Ectodermal cell (in vitro differentiated cells): ENCODE measurements around the gene DDB1. TPM values are rescaled to one million over a fixed set of nuclear protein-coding genes. Genes with fewer than 3 reads are reported as not detected.

Experiments
- H3K27ac ChIP-seq: 2 replicates; pipeline ENCODE4 v1.7.0; 2013; ENCODE audit warnings: mild to moderate bottlenecking, low read depth, low read length; ENCODE audit not compliant: insufficient read depth, poor library complexity, severe bottlenecking
- H3K27me3 ChIP-seq: 2 replicates; pipeline ENCODE4 v1.7.0; 2013; ENCODE audit warnings: mild to moderate bottlenecking, low read length; ENCODE audit not compliant: insufficient read depth, control insufficient read depth, poor library complexity, severe bottlenecking
- H3K36me3 ChIP-seq: one replicate; pipeline ENCODE4 v1.7.0; 2013; ENCODE audit warnings: low read length; ENCODE audit not compliant: control insufficient read depth, insufficient read depth
- H3K4me1 ChIP-seq: one replicate; pipeline ENCODE4 v1.7.0; 2013; ENCODE audit warnings: low read length; ENCODE audit not compliant: control insufficient read depth, insufficient read depth
- H3K4me3 ChIP-seq: 2 replicates; pipeline ENCODE4 v1.7.0; 2013; ENCODE audit warnings: low read depth, low read length, control low read depth; ENCODE audit not compliant: insufficient read depth
- H3K9me3 ChIP-seq: 2 replicates; pipeline ENCODE4 v1.7.0; 2013; ENCODE audit warnings: mild to moderate bottlenecking, low read length, moderate library complexity; ENCODE audit not compliant: control insufficient read depth
- WGBS, 2 experiments: methylation state at CpG; one replicate each; pipeline ENCODE4 v1.1.7; 2013; ENCODE audit warnings: missing lambda C conversion rate in 2 of 2; 5-methylcytosine and 5-hydroxymethylcytosine counted together
- polyA plus RNA-seq, 4 experiments: library from polyadenylated mRNA; stranded (reverse); fragments of 50-300 nt; gene quantifications; one replicate each; pipeline ENCODE4 v1.2.3, GENCODE V29; 2013

The DDB1 gene
- polyA plus RNA-seq (2013, experiment 1 of 4) = 249 TPM
- polyA plus RNA-seq (2013, experiment 2 of 4) = 258 TPM
- polyA plus RNA-seq (2013, experiment 3 of 4) = 168 TPM
- 178 TPM for polyA plus RNA-seq (2013, experiment 4 of 4)

GRCh38 chr11:61332797-61333549 is at the start of gene DDB1, which contains the start of gene TKFC:
DDB1 (minus strand) TSS chr11:61333105; CDS start chr11:61332968, 137 bp downstream.
TKFC (plus strand) TSS chr11:61333228; CDS start chr11:61334729, 1,501 bp downstream.
- Histone ChIP-seq H3K36me3 (peaks cover 15% of the 10 kb centered on the region), H3K27me3 (no peaks in the 10 kb centered on the region), H3K4me3 (peak within 1 kb of the TSS; percentile 83), H3K27ac (peak within 1 kb of the TSS; percentile 89), H3K9me3 (no peaks in the 10 kb centered on the region), H3K4me1 (peaks cover 14% of the 10 kb centered on the region)
- WGBS, 2 experiments = 0% methylated on average over 81 of the region's 81 CpGs

DNA sequence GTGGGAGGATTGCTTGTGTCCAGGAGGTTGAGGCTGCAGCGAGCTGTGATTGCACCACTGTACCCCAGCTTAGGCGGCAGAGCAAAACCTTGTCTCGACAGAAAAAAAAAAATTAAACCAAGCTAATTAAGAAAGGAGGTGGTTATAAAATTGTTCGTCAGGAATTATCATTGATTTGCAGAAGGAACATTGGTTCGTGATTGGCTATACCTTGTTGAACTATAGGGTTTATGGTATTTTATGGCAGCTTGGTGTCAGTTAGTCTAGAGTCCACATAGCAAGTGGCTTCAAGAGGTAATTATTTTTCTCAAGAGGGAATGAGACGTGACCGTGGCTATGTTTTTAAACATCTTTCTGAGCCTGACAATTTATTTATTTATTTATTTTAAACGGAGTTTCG is 48.0 kb upstream of the DDB1 start:
- 91 to 96% methylated on average over 8 to 9 of the region's 9 CpGs for WGBS, 2 experiments
- no peak overlapping the region for H3K4me3 ChIP-seq
- H3K4me1 ChIP-seq = no peaks in the 10 kb centered on the region
- no peak overlapping the region for H3K27ac ChIP-seq
- no peaks in the 10 kb centered on the region for H3K27me3 ChIP-seq
- no peaks in the 10 kb centered on the region for H3K36me3 ChIP-seq
- no peaks in the 10 kb centered on the region for H3K9me3 ChIP-seq

DNA sequence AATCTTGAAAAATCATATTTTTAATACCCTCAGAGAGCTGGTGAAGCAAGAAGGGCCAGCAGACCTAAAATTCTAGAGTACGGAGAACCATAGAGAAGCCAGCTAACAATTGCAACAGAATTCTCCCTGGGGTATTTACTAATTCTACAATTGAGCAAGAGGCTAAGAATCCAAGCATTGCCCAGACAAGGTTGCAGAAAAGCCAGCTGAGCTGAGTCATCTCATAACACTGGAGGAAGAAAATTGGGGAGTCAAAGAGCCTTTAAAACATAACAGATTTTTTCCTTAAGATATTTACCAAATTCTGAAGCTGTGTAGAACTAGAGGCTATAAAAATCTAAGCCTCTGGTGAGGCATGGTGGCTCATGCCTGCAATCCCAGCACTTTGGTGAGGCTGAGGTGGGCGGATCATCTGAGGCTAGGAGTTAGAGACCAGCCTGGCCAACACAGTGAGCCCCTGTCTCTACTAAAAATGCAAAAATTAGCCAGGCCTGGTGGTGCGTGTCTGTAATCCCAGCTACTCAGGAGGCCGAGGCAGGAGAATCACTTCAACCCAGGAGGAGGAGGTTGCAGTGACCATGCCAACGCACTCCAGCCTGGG is 45.9 kb upstream of the DDB1 start:
- H3K27ac ChIP-seq = no peak overlapping the region

GRCh38 chr11:61377461-61378160 is 44.7 kb upstream of the DDB1 start:
- Histone ChIP-seq H3K4me1 (no peaks in the 10 kb centered on the region), H3K27ac (no peak overlapping the region), H3K27me3 (no peaks in the 10 kb centered on the region), H3K4me3 (no peak overlapping the region), H3K9me3 (no peaks in the 10 kb centered on the region), H3K36me3 (peaks cover 17% of the 10 kb centered on the region)
- WGBS, 2 experiments = 90 to 95% methylated on average over 4 to 5 of the region's 6 CpGs

More for the DNA sequence above, 45.9 kb upstream of the DDB1 start:
- Histone ChIP-seq H3K36me3 (peaks cover 10% of the 10 kb centered on the region), H3K4me1 (no peaks in the 10 kb centered on the region), H3K27me3 (no peaks in the 10 kb centered on the region), H3K4me3 (no peak overlapping the region), H3K9me3 (no peaks in the 10 kb centered on the region)
- 94 to 96% methylated on average over 5 of the region's 5 CpGs for WGBS, 2 experiments

DNA sequence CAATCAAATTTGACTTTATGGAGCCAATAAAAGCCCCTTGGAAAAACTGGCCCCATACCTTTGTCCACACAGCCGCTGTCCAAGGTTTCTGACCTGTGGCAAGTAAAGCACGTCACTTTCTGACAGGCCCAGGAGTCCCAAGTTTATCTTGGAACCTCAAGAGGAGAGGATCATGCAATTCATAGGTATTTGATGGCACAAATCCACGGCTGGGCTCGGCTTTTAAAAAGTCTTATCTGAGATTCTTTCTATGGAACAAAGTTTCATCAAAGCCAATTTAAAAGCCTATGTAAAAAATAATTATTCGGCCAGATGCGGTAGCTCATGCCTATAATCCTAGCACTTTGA is 42.8 kb upstream of the DDB1 start:
- peaks cover 22% of the 10 kb centered on the region for H3K36me3 ChIP-seq
- H3K4me3 ChIP-seq = no peak overlapping the region
- H3K27ac ChIP-seq = no peak overlapping the region
- peaks cover 2% of the 10 kb centered on the region for H3K9me3 ChIP-seq
- no peaks in the 10 kb centered on the region for H3K27me3 ChIP-seq
- 94 to 98% methylated on average over 6 of the region's 6 CpGs for WGBS, 2 experiments
- H3K4me1 ChIP-seq = no peaks in the 10 kb centered on the region

DNA sequence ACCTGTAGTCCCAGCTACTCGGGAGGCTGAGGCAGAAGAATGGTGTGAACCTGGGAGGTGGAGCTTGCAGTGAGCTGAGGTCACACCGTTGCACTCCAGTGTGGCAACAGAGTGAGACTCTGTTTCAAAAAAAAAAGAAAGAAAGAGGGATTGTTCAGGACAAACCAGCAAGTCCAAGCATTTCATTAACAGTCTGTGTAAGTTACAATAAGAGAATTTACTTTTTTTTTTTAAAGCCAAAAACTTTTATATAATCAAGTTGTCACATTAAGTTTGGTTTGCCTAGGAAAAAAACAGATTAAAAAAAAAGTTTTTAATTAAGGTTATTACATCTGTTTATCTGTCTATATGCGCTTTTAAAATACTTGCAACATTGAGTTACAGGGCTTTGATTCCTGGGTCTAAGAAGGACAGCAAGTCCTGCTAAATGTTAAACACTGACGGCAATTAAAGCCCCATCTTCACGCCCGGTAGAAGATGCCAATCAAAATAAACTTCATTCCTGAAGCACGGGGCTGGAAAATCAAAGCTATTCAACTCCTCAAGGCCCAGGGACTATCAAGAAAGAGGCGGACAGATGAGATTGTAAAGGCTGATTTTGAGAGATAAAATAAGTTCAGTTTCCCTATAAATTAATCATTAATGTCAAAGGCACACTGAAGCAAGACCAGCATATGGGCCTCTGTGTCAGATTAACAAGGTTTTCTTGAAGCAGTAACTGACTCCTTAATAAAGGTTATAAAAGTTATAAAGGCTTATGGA is 39.9 kb upstream of the DDB1 start:
- no peak overlapping the region for H3K27ac ChIP-seq
- peaks cover 2% of the 10 kb centered on the region for H3K9me3 ChIP-seq
- H3K27me3 ChIP-seq = no peaks in the 10 kb centered on the region
- peaks cover 43% of the 10 kb centered on the region for H3K36me3 ChIP-seq
- 96 to 98% methylated on average over 7 to 8 of the region's 8 CpGs for WGBS, 2 experiments
- no peaks in the 10 kb centered on the region for H3K4me1 ChIP-seq
- H3K4me3 ChIP-seq = no peak overlapping the region

- WGBS, 2 experiments = 97 to 98% methylated on average over 7 to 8 of the region's 8 CpGs
- no peaks in the 10 kb centered on the region for H3K4me1 ChIP-seq
- no peak overlapping the region for H3K4me3 ChIP-seq
- peaks cover 66% of the 10 kb centered on the region for H3K36me3 ChIP-seq
- H3K27ac ChIP-seq = no peak overlapping the region
- no peaks in the 10 kb centered on the region for H3K27me3 ChIP-seq
- H3K9me3 ChIP-seq = peaks cover 2% of the 10 kb centered on the region
Measured at GRCh38 chr11:61370349-61371005, 37.6 kb upstream of the DDB1 start.

DNA sequence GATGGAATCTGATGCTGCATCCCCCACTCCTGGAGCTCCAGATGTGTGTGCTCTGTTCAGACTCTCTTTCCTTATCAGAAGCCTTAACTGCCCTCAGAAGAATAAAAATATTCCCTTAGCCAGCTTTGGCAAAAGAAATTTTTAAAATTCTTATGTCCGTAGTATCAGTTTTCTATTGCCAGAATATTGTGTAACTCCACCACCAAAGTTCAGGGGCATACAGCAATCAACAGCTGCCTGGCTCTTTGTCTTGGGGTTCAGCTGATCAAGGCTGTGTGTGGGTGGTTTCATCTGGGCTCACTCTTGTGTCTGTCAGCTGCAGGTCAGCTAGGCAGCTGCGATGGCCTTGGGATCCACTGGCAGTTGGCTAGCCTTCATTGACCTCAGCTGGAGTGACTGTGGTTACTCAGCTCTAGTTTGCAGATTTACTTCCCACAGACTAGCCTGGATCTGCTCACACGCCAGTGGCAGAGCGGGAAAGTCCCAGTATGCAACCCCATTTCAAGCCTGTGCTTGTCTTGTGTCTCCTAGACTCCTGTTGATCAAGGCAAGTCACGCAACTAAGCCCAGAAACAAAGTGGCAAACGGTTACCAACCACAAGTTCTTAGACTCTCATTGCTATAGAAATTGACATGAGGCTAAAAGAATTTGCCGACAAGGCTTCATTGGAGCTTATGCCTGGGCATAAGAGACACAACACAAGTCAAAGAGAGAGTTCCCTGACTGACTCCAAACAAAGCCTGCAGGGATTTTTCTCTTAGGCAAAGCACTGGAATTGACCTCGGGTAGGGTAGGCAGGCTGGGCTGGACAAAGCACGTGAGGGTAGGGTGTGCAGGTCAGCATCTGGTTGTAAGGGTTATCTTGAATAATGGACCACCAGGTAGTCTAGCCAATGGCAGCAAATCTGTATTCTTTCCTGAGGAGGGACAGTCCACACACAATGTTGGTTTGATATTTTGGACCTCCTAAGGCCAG is 36.8 kb upstream of the DDB1 start:
- H3K27ac ChIP-seq = no peak overlapping the region
- 96% methylated on average over 9 of the region's 9 CpGs for WGBS, 2 experiments
- no peak overlapping the region for H3K4me3 ChIP-seq
- H3K36me3 ChIP-seq = peaks cover 66% of the 10 kb centered on the region
- H3K4me1 ChIP-seq = no peaks in the 10 kb centered on the region
- peaks cover 2% of the 10 kb centered on the region for H3K9me3 ChIP-seq
- no peaks in the 10 kb centered on the region for H3K27me3 ChIP-seq

- H3K27ac ChIP-seq = no peak overlapping the region
- WGBS, 2 experiments = 96% methylated on average over 7 of the region's 7 CpGs
Measured at GRCh38 chr11:61368646-61369045, 35.7 kb upstream of the DDB1 start.

More at GRCh38 chr11:61368646-61369045, 35.7 kb upstream of the DDB1 start:
- Histone ChIP-seq H3K36me3 (peaks cover 63% of the 10 kb centered on the region), H3K27me3 (no peaks in the 10 kb centered on the region), H3K4me1 (no peaks in the 10 kb centered on the region), H3K4me3 (no peak overlapping the region), H3K9me3 (peaks cover 2% of the 10 kb centered on the region)
